Fibroblast of lung (primary cell): ENCODE measurements around the gene MTARC1. TPM values are rescaled to one million over a fixed set of nuclear protein-coding genes. Genes with fewer than 3 reads are reported as not detected.
A peak's percentile ranks its signal among the peaks of the same experiment; 100 is the strongest.

Experiments
- DNase-seq, 2 donors: peaks; one replicate each; pipeline versions ENCODE4 v3.0.0 to v3.0.0-alpha.2; 2010; ENCODE audit warnings: low read depth in 2 of 2
- H2AFZ ChIP-seq: 2 replicates; pipeline ENCODE4 v1.5.1; 2012; ENCODE audit warnings: low read length, control low read depth, inconsistent platforms
- H3K27ac ChIP-seq: 2 replicates; pipeline ENCODE4 v1.5.1; 2011; ENCODE audit warnings: low read length, control low read depth; ENCODE audit not compliant: insufficient read depth
- H3K27me3 ChIP-seq: 2 replicates; pipeline ENCODE4 v1.5.1; 2011; ENCODE audit warnings: mild to moderate bottlenecking, low read length; ENCODE audit not compliant: control insufficient read depth, insufficient read depth
- H3K36me3 ChIP-seq: 2 replicates; pipeline ENCODE4 v1.5.1; 2011; ENCODE audit warnings: low read length; ENCODE audit not compliant: control insufficient read depth, insufficient read depth
- H3K4me1 ChIP-seq: 2 replicates; pipeline ENCODE4 v1.5.1; 2011; ENCODE audit warnings: low read length; ENCODE audit not compliant: control insufficient read depth, insufficient read depth; ENCODE audit errors: extremely low read depth
- H3K4me2 ChIP-seq: 2 replicates; pipeline ENCODE4 v1.5.1; 2011; ENCODE audit warnings: low read length, control low read depth; ENCODE audit not compliant: insufficient read depth; ENCODE audit errors: extremely low read depth
- H3K4me3 ChIP-seq, 4 experiments: fragments of 200-600 bp in 1 of 4; sonication (generic) in 1 of 4; replicated peaks in 1 of 4; 2 replicates each; pipeline ENCODE4 v1.5.1; 2011 to 2016; ENCODE audit warnings: low read length in 4 of 4, low read depth in 3 of 4, mild to moderate bottlenecking in 3 of 4, control low read depth in 2 of 4, inconsistent platforms in 1 of 4, mixed read lengths in 1 of 4; ENCODE audit not compliant: insufficient read depth in 1 of 4; ENCODE audit errors: control extremely low read depth in 1 of 4
- H3K79me2 ChIP-seq: 2 replicates; pipeline ENCODE4 v1.5.1; 2012; ENCODE audit warnings: mild to moderate bottlenecking, low read length, inconsistent platforms; ENCODE audit not compliant: control insufficient read depth, insufficient read depth
- H3K9ac ChIP-seq: 2 replicates; pipeline ENCODE4 v1.5.1; 2011; ENCODE audit warnings: mild to moderate bottlenecking, low read length, control low read depth; ENCODE audit not compliant: insufficient read depth
- H3K9me3 ChIP-seq: 2 replicates; pipeline ENCODE4 v1.5.1; 2012; ENCODE audit warnings: low read depth, low read length; ENCODE audit not compliant: control insufficient read depth, insufficient read depth
- H4K20me1 ChIP-seq: 2 replicates; pipeline ENCODE4 v1.5.1; 2011; ENCODE audit warnings: low read length; ENCODE audit not compliant: control insufficient read depth, insufficient read depth; ENCODE audit errors: extremely low read depth
- EZH2 ChIP-seq: IDR thresholded peaks from 2 replicates; pipeline ENCODE4 v1.5.1; 2012; ENCODE audit warnings: low read length, control low read depth, mild to moderate bottlenecking; ENCODE audit errors: missing control alignments
- polyA plus RNA-seq, 2 donors: library from polyadenylated mRNA; depleted of rRNA in 1 of 2; stranded (reverse) in 1 of 2; unstranded in 1 of 2; fragments of >200 nt; gene quantifications; 2 replicates each; pipeline ENCODE4 v1.2.1, GENCODE V29; 2011 to 2012; ENCODE audit warnings: missing spikeins in 1 of 2
- total RNA-seq: library from RNA; depleted of rRNA; stranded (reverse); fragments of >200 nt; gene quantifications from 2 replicates; pipeline ENCODE4 v1.2.1, GENCODE V29; 2014
- TF ChIP-seq, protein P1 (sequence below), 2 donors: IDR thresholded peaks in 1 of 2; conservative IDR thresholded peaks in 1 of 2; 1 replicate in 1 of 2; 2 replicates in 1 of 2; pipeline ENCODE4 v1.5.1; 2011 to 2012; ENCODE audit warnings: low read length in 2 of 2, control low read depth in 1 of 2, inconsistent platforms in 1 of 2, low read depth in 1 of 2, mild to moderate bottlenecking in 1 of 2

Gene MTARC1
- total and polyA plus RNA-seq, 2 donors (not counting 1 experiment from before 2014, with no cell fraction given), result 1.8 to 9.6 TPM

GRCh38 chr1:220742520-220742919 is 44.2 kb upstream of the MTARC1 start:
- Histone ChIP-seq H3K4me2 (no peak overlapping the region), H3K9ac (no peak overlapping the region), H4K20me1 (no peaks in the 10 kb centered on the region), H2AFZ (no peak overlapping the region), H3K9me3 (no peaks in the 10 kb centered on the region), H3K36me3 (no peaks in the 10 kb centered on the region), H3K4me3 (no peak overlapping the region), H3K27ac (no peak overlapping the region), H3K27me3 (no peaks in the 10 kb centered on the region), H3K4me1 (no peaks in the 10 kb centered on the region), H3K79me2 (no peaks in the 10 kb centered on the region)
- TF ChIP-seq, protein P1, sequence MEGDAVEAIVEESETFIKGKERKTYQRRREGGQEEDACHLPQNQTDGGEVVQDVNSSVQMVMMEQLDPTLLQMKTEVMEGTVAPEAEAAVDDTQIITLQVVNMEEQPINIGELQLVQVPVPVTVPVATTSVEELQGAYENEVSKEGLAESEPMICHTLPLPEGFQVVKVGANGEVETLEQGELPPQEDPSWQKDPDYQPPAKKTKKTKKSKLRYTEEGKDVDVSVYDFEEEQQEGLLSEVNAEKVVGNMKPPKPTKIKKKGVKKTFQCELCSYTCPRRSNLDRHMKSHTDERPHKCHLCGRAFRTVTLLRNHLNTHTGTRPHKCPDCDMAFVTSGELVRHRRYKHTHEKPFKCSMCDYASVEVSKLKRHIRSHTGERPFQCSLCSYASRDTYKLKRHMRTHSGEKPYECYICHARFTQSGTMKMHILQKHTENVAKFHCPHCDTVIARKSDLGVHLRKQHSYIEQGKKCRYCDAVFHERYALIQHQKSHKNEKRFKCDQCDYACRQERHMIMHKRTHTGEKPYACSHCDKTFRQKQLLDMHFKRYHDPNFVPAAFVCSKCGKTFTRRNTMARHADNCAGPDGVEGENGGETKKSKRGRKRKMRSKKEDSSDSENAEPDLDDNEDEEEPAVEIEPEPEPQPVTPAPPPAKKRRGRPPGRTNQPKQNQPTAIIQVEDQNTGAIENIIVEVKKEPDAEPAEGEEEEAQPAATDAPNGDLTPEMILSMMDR (conservative IDR thresholded peaks at IDR 0.05 in 1 of 2, IDR thresholded peaks at IDR 0.05 in 1 of 2; ENCODE audit: low read depth in 1 of 2, low read length in 2 of 2), result no peak
- no peak for TF ChIP-seq EZH2
- no peak for DNase-seq

DNA sequence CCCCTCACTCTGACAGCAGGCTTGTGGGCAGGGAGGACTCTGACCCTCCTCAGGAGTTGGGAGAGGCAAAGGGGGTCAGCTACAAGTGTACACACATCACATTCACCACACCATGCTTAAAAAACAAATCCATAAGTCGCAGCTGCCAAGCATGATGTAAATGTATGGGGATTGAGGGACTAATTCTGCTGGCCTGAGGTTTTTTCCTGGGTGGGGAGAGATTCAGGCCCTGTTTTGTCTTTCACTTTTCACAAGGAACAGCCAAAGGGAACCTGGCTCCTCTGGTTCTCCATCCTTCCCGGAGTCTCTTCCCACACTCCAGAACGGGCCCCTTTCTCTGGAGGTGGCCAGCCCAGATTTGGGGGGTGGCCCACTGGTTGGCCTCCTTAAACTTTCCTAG is 39.9 kb upstream of the MTARC1 start:
- Histone ChIP-seq H4K20me1 (no peaks in the 10 kb centered on the region), H3K9ac (no peak overlapping the region), H3K4me1 (peaks cover 2% of the 10 kb centered on the region), H3K79me2 (no peaks in the 10 kb centered on the region), H3K27me3 (no peaks in the 10 kb centered on the region), H3K4me2 (no peak overlapping the region), H3K27ac (no peak overlapping the region), H3K4me3 (no peak overlapping the region), H2AFZ (no peak overlapping the region), H3K9me3 (no peaks in the 10 kb centered on the region), H3K36me3 (no peaks in the 10 kb centered on the region)
- DNase-seq, result no peak
- TF ChIP-seq, protein P1 (conservative IDR thresholded peaks at IDR 0.05 in 1 of 2, IDR thresholded peaks at IDR 0.05 in 1 of 2; ENCODE audit: low read depth in 1 of 2, low read length in 2 of 2), result no peak
- no peak for TF ChIP-seq EZH2

DNA sequence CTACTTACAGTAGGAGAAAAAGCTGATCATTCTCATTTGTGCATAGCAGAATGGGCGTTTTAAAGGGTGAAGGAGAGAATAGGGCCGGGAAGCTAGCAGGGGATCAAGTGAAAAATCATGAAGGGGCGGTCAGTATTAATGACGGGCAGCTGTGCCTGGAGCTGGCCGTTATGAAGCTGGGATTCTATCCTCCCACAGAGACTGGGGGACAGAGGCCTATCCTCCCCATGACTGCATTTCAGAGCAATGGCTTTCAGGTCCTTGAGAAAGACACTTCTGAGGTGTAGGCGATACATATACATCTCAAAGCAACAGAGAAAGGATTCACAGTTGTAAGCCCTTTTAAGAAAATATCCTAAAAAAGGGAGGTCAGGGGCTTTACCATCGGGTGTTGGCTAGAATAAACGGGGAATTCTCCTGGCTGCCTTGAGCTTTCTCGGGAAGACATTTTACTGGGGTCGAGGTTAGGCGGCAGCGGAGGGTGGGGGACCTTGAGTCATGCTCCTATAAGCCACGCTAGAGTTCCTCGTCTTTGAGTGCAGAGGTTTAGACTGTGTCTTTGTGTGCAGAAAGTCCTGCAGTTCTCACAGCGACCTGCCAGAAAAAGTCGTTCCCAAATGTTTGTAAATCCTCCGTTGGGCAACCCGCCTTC is 39.1 kb upstream of the MTARC1 start:
- H4K20me1 ChIP-seq, result no peaks in the 10 kb centered on the region
- no peak overlapping the region for H3K9ac ChIP-seq

More for the DNA sequence above, 39.1 kb upstream of the MTARC1 start:
- TF ChIP-seq EZH2, result no peak
- TF ChIP-seq, protein P1 (conservative IDR thresholded peaks at IDR 0.05 in 1 of 2, IDR thresholded peaks at IDR 0.05 in 1 of 2; ENCODE audit: low read depth in 1 of 2, low read length in 2 of 2), result no peak
- H3K79me2 ChIP-seq, result no peaks in the 10 kb centered on the region
- H2AFZ ChIP-seq, result peak overlapping the region; percentile 97
- no peak overlapping the region for H3K27ac ChIP-seq
- H3K9me3 ChIP-seq, result no peaks in the 10 kb centered on the region
- peak overlapping the region; percentile 61 to 80 (median 70) for H3K4me3 ChIP-seq
- no peaks in the 10 kb centered on the region for H3K27me3 ChIP-seq
- peak overlapping the region; percentile 26 for H3K4me2 ChIP-seq
- H3K36me3 ChIP-seq, result no peaks in the 10 kb centered on the region
- peaks cover 2% of the 10 kb centered on the region for H3K4me1 ChIP-seq
- no peak for DNase-seq
